HepG2 (cell line): ENCODE data around the gene PPP2R5C. TPM values are rescaled to one million over a fixed set of nuclear protein-coding genes. Genes with fewer than 3 reads are reported as not detected.
A peak's percentile ranks its signal among the peaks of the same experiment; 100 is the strongest.

Experiments
- ATF5 ChIP-seq: sonication (generic); formaldehyde crosslinking; IDR thresholded peaks from 2 replicates; pipeline ENCODE4 v1.4.0; 2020; ENCODE audit warnings: mild to moderate bottlenecking, low read depth, missing genetic modification reagents
- IKZF5 ChIP-seq: IDR thresholded peaks from 2 replicates; pipeline ENCODE4 v1.6.1; 2018; ENCODE audit warnings: missing genetic modification reagents, mild to moderate bottlenecking, missing compliant biosample characterization
- MBNL3 ChIP-seq: fragments of 250-450 bp; sonication (Bioruptor Pico); conservative IDR thresholded peaks from 2 replicates; pipeline ENCODE4 v1.8.0; 2022; ENCODE audit warnings: mild to moderate bottlenecking, inconsistent platforms
- NCOA2 ChIP-seq: sonication (generic); formaldehyde crosslinking; IDR thresholded peaks from 2 replicates; pipeline ENCODE4 v1.8.0; 2022; ENCODE audit warnings: inconsistent platforms
- NFATC3 ChIP-seq: sonication (generic); formaldehyde crosslinking; IDR thresholded peaks from 2 replicates; pipeline ENCODE4 v1.5.1; 2020; ENCODE audit warnings: mild to moderate bottlenecking, missing genetic modification reagents
- NFE2L2 ChIP-seq: fragments of 150-350 bp; IDR thresholded peaks from 2 replicates; pipeline ENCODE4 v1.6.1; 2014; ENCODE audit warnings: low read length
- RARG ChIP-seq: sonication (generic); formaldehyde crosslinking; IDR thresholded peaks from 2 replicates; pipeline ENCODE4 v1.4.0; 2020; ENCODE audit warnings: low read depth, mild to moderate bottlenecking, missing genetic modification reagents
- RBM39 ChIP-seq: fragments of 200-400 bp; formaldehyde crosslinking; IDR thresholded peaks from one replicate; pipeline ENCODE4 v1.6.1; 2018; ENCODE audit warnings: antibody characterized with exemption, mild to moderate bottlenecking, low read depth, low read length; ENCODE audit not compliant: poor library complexity, severe bottlenecking
- RFX3 ChIP-seq: IDR thresholded peaks from 2 replicates; pipeline ENCODE4 v1.6.1; 2016; ENCODE audit warnings: missing biosample characterization, missing genetic modification reagents
- ZBTB1 ChIP-seq: sonication (generic); formaldehyde crosslinking; IDR thresholded peaks from 2 replicates; pipeline ENCODE4 v1.4.0; 2020; ENCODE audit warnings: missing genetic modification reagents, borderline replicate concordance
- ZBTB40 ChIP-seq, 2 experiments: fragments of 450-650 bp in 1 of 2; sonication (generic) in 1 of 2; formaldehyde crosslinking in 1 of 2; IDR thresholded peaks; 2 replicates each; pipeline versions ENCODE4 v1.6.1 to v1.8.0; 2016 to 2022; ENCODE audit warnings: antibody characterized with exemption in 1 of 2, mild to moderate bottlenecking in 1 of 2, missing genetic modification reagents in 1 of 2
- ZFP36L1 ChIP-seq: sonication (generic); formaldehyde crosslinking; IDR thresholded peaks from 2 replicates; pipeline ENCODE4 v1.8.0; 2022; ENCODE audit warnings: mild to moderate bottlenecking, missing genetic modification reagents, moderate library complexity
- ZNF10 ChIP-seq: sonication (generic); formaldehyde crosslinking; IDR thresholded peaks from 2 replicates; pipeline ENCODE4 v1.4.0; 2020; ENCODE audit warnings: mild to moderate bottlenecking, low read depth, missing genetic modification reagents, borderline replicate concordance
- ZNF7 ChIP-seq: IDR thresholded peaks from 2 replicates; pipeline ENCODE4 v1.6.1; 2016; ENCODE audit warnings: missing biosample characterization, missing genetic modification reagents
- ZNF773 ChIP-seq: sonication (generic); formaldehyde crosslinking; IDR thresholded peaks from 2 replicates; pipeline ENCODE4 v1.4.0; 2020; ENCODE audit warnings: missing genetic modification reagents, borderline replicate concordance
- ZNF800 ChIP-seq: sonication (generic); formaldehyde crosslinking; IDR thresholded peaks from 2 replicates; pipeline ENCODE4 v1.4.0; 2020; ENCODE audit warnings: missing genetic modification reagents
- polyA plus RNA-seq, 8 experiments: library from polyadenylated mRNA; depleted of rRNA in 3 of 8; stranded (reverse) in 7 of 8; unstranded in 1 of 8; fragments of >200 nt; fragmentation: Illumina TruSeq in 4 of 8; extraction: Trizol in 4 of 8; gene quantifications; 2 replicates each; pipeline versions ENCODE4 v1.2.1 to v1.2.3, GENCODE V29; 2011 to 2016; ENCODE audit warnings: low read depth in 4 of 8, missing spikeins in 1 of 8, mixed read lengths in 1 of 8; ENCODE audit not compliant: insufficient read depth in 1 of 8
- total RNA-seq, 5 experiments: library from RNA; depleted of rRNA; stranded (reverse); fragments of >200 nt; fragmentation: Illumina TruSeq; extraction: Trizol; gene quantifications; 2 replicates each; pipeline ENCODE4 v1.2.3, GENCODE V29; 2016; ENCODE audit warnings: low read depth in 1 of 5

The PPP2R5C gene
- total and polyA plus RNA-seq, 2 of the 13 experiments (the other 11 are each of a cell fraction or from before 2014, with no cell fraction given) = 74.3 to 78.5 TPM

- TF ChIP-seq ZBTB1 (CRISPR knock-in tag) (0 out of 2 replicates have a peak, but pooled peaks have one; percentile 27), ZFP36L1 (CRISPR knock-in tag) (peak; percentile 79; the same call in 1 of the 2 replicates), ZNF7 (CRISPR knock-in tag) (no peak), MBNL3 (CRISPR knock-in tag) (no peak), NCOA2 (CRISPR knock-in tag) (no peak), ZBTB40 (IDR thresholded peaks at IDR 0.05) (no peak), ZBTB40 (CRISPR knock-in tag; IDR thresholded peaks at IDR 0.05) (peak; percentile 64; the same call in 1 of the 2 replicates), ZNF800 (CRISPR knock-in tag) (peak; percentile 45; the same call in 1 of the 2 replicates), RBM39 (no peak), RARG (CRISPR knock-in tag) (no peak), ATF5 (CRISPR knock-in tag) (no peak), NFE2L2 (no peak), ZNF10 (CRISPR knock-in tag) (no peak), ZNF773 (CRISPR knock-in tag) (no peak), IKZF5 (CRISPR knock-in tag) (peak; percentile 19; the same call in 1 of the 2 replicates), NFATC3 (no peak), RFX3 (CRISPR knock-in tag) (no peak)
Observed at GRCh38 chr14:101961011-101961721, 199.7 kb downstream of the PPP2R5C start (continued).
